ENCODE measurements around the gene SMARCC2.

SMARCC2 gene

GRCh38 chr12:56189099-56189917 lies at the start of gene SMARCC2:
Gene SMARCC2 (minus strand): TSS chr12:56189483. CDS start chr12:56189461, 22 bp downstream.
- peak; percentile 97 for DNase-seq (ENCODE audit: low spot score)

GRCh38 chr12:56237552-56237951 lies 48.3 kb upstream of the SMARCC2 start:
- no peak for DNase-seq (ENCODE audit: low spot score)

DNA sequence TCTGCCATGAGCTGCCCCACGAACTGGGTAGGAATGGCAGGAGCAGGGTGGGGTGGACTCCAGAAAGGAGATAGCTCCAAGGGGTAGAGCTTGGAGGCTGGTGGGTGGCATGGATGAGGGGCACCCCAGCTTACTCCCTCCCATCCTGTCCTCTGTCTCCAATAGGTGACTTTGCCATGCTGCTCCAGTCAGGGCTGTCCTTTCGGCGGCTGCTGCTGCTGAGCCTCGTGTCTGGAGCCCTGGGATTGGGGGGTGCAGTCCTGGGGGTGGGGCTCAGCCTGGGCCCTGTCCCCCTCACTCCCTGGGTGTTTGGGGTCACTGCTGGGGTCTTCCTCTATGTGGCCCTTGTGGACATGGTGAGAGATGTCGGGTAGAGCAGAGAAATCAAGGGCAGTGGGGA lies 47.7 kb upstream of the SMARCC2 start:
- no peak for DNase-seq (ENCODE audit: low spot score)

DNA sequence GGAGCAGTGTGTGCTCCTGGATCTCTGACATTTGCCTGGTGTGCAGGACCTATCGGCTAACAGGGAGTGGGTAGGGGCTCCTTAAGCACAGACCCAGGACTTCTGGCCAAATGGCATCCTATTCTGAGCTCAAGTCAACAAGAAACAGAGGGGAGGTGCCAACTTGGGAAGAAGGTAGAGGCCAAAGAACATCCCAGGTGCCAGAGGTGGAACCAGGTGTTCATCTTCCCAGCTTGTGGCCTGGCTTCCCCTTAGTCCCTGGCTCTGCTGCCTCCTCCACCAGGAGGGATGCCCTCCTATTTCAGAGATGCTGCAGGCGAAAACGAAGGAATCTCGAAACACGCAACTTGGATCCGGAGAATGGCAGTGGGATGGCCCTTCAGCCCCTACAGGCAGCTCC lies 46.8 kb upstream of the SMARCC2 start:
- no peak for DNase-seq (ENCODE audit: low spot score)

- DNase-seq (ENCODE audit: low spot score), result no peak
Measured at GRCh38 chr12:56234746-56235436, 45.6 kb upstream of the SMARCC2 start.

DNA sequence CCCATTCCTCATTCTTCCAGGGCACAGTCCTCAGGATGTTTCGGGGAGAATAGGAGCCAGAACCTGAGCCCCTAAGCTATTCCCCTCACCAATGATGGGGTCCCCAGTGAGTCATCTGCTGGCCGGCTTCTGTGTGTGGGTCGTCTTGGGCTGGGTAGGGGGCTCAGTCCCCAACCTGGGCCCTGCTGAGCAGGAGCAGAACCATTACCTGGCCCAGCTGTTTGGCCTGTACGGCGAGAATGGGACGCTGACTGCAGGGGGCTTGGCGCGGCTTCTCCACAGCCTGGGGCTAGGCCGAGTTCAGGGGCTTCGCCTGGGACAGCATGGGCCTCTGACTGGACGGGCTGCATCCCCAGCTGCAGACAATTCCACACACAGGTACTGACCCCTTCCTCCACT lies 41.9 kb upstream of the SMARCC2 start:
- no peak for DNase-seq (ENCODE audit: low spot score)

DNA sequence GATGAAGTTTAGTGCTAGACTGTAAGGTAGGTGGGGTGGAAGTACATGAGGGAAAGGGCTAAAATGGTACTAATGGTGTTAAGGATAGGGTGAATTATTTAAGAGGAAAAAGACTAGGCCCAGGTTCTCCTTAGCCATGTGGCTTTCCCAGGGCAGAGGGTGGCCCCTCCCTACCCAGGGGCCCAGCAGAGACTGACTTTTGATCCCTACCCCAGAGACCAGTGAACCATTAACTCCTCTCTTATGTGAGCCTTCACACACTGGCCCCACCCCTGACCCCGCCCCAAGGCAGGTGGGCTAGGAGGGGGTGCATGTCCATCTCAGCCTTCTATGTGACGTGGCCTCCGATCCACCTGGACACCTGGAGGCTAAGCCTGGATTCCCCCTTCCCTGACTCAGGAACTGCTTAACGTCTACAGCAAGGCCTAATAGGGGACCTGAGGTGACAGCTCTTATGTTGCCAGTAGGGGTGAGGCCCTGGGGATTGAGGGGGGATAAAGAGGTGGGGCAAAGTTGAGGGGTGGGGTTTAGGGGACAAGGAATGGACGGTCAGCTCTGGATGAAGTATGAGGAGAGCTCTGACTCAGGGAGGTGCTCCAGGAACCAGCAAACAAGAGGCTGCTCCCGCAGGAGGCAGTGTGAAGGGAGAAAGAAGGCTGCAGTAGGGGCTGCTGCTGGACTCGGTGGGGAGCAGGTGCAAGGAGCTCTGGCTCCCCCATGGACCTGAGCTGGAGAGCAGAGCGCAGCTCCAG lies 41.3 kb upstream of the SMARCC2 start:
- DNase-seq (ENCODE audit: low spot score), result no peak

- DNase-seq (ENCODE audit: low spot score), result no peak
Measured at GRCh38 chr12:56229916-56230431, 40.7 kb upstream of the SMARCC2 start, which contains the start of gene SLC39A5. Gene SLC39A5 (plus strand): TSS chr12:56230051. CDS start chr12:56231275, 1,224 bp downstream.

DNA sequence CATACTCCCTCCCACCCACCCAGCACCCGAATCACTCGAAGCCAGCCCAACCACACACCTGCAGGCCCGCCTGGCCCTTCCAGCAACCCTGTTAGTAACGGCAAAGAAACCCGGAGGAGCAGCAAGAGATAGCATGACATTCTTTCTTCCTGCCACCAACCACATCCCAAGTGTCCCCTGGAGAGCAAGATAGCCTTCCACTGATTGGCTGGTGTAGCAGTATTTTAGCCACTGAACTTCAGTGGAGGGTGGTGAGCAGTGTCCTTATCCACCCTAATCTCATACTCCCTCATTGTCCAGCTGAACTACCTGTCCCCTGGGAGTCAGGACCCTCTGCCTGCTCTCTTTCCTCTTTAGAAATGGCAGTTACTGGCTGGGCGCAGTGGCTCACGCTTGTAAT lies 39.8 kb upstream of the SMARCC2 start:
- no peak for DNase-seq (ENCODE audit: low spot score)

- no peak for DNase-seq (ENCODE audit: low spot score)
Measured at GRCh38 chr12:56224954-56225353, 35.7 kb upstream of the SMARCC2 start.

DNA sequence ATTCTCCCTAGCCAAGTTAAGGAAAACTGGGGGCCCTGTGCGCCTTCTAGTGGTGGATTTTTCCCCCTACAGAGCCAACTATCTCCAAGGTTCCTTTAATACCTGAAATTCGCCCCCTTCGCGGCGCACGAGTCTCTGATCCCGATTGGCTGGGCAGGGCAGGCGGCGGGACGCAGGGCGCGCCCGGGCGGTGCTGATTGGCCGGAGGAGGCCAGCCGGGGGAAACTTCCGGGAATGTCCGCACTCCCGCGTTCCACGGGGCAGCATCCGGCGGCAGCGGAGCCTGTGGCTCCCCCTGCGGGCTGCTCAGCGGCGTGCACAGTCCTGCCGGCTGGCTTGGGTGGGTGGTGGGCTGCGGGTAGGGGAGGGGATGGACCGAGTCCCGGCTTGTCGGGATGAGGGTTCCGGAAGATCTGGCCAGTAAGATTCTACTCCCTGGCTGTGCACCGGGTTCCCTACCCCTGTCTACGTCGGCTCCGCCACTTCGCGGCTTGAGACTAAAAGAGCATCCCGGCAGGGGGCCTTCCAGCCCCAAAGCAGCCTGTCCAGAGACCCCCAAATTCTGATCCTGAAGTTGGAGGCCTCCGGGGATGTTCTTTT lies 34.9 kb upstream of the SMARCC2 start, which contains the start of gene NABP2:
Gene NABP2 (plus strand): TSS at position 241 of the 600 bp plus-strand sequence. CDS start 515 bp downstream, outside the sequence.
- DNase-seq (ENCODE audit: low spot score), result peak; percentile 100

- DNase-seq (ENCODE audit: low spot score), result no peak
Measured at GRCh38 chr12:56223571-56224101, 34.4 kb upstream of the SMARCC2 start.

GRCh38 chr12:56222531-56222895 lies 33.2 kb upstream of the SMARCC2 start:
- no peak for DNase-seq (ENCODE audit: low spot score)

GRCh38 chr12:56221757-56222530 lies 32.7 kb upstream of the SMARCC2 start, which contains the start of gene RNF41:
Gene RNF41 (minus strand): TSS chr12:56221922. CDS start chr12:56214047, 7,875 bp downstream.
- peak; percentile 97 for DNase-seq (ENCODE audit: low spot score)

DNA sequence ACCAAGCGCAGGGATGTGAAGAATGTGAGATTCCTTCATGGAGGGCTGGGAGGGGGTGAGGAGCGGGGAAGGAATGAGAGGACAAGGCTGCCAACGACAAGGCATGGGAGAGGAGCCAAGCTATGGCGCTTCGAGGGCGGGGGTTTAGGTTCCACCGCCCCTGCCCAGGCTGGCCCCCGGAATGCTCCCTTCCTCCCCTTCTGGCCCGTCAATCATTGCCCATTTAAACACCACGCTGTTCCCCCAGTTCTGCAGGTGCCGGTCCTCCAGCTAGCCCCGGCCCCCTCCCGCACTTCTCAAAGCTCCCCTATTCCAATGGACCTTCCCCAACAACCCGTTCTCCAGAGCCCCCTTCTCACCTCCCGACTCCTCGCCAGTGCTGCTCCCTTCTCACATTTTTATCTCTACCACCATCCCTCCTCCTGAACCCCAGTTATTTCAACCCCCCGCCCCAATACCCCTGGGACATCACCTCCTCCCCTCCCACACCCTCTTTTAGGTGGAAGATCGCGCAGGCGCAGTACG lies 32.0 kb upstream of the SMARCC2 start:
- peak; percentile 92 for DNase-seq (ENCODE audit: low spot score)

GRCh38 chr12:56220611-56221231 lies 31.4 kb upstream of the SMARCC2 start:
- peak; percentile 72 for DNase-seq (ENCODE audit: low spot score)

DNA sequence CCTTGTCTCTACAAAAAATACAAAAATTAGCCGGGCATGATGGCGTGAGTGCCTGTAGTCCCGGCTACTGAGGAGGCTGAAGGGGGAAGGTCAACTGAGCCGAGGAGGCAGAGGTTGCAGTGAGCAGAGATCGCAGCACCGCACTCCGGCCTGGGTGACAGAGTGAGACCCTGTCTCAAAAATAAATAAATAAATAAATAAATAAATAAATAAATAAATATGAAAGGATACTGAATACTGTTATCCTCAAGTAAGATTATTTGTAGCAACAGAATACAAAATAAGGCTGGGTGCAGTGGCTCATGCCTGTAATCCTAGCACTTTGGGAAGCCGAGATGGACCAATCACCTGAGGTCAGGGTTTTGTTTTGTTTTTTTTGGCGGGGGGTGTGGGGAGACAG lies 30.6 kb upstream of the SMARCC2 start:
- DNase-seq (ENCODE audit: low spot score), result no peak

DNA sequence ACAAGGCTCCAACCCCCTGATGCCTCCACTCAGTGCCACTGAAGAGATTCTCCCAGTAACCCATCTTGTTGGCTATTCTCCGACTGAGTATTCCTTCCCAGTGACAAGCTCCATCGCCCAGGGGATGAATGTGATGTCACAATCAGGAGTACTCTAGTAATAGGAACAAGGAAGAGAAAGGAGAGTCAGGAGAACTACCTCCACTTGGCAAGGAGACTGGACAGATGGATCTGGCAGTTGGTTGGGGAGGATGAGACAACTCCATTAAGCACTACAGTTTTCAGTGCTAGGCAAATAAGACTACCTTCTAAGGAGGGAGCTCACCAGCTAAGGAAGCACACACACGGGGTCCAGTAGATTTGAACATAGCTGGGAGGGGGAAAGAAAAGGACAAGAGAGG lies 27.2 kb upstream of the SMARCC2 start:
- no peak for DNase-seq (ENCODE audit: low spot score)

- DNase-seq (ENCODE audit: low spot score), result no peak
Measured at GRCh38 chr12:56213878-56214277, 24.6 kb upstream of the SMARCC2 start.

DNA sequence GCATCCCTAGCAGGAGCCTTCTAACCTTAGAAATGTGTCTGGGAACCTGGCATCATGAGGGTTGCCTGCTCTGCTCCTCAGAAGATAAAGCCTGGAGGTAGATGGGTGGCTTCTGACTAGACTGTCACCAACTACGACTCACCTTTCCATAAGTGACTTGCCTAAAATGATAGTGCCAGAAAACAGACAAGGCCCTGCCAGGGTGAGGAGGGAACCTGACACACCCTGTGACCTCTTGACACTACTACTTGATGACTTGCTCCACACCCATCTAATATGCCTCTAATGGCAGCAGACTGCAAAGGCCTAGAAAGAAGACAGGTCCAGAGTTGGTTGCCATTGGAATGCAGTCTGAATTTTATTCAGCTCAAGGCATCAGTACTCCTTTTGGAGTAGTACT lies 23.1 kb upstream of the SMARCC2 start:
- DNase-seq (ENCODE audit: low spot score), result no peak

Data from GM03348 (cell line).